PFSK-1 (cell line): Measurements from ENCODE around the gene SIL1.
A peak's percentile ranks its signal among the peaks of the same experiment; 100 is the strongest.

Experiments
- FOXP2 ChIP-seq: optimal IDR thresholded peaks from 2 replicates; pipeline ENCODE3; 2011; ENCODE audit warnings: borderline replicate concordance, control low read depth, inconsistent platforms; ENCODE audit not compliant: insufficient read depth; ENCODE audit errors: extremely low read length, extremely low read depth
- POLR2AphosphoS5 ChIP-seq: IDR thresholded peaks from 2 replicates; pipeline ENCODE4 v1.6.1; 2012; ENCODE audit warnings: low read depth, mild to moderate bottlenecking, control low read depth, low read length, moderate library complexity
- SIN3A ChIP-seq: IDR thresholded peaks from 2 replicates; pipeline ENCODE4 v1.6.1; 2012; ENCODE audit warnings: mild to moderate bottlenecking, low read length, moderate library complexity, borderline replicate concordance; ENCODE audit not compliant: insufficient read depth
- TAF1 ChIP-seq: IDR thresholded peaks from 2 replicates; pipeline ENCODE4 v1.6.1; 2012; ENCODE audit warnings: low read length, control low read depth, borderline replicate concordance; ENCODE audit not compliant: insufficient read depth
- TF ChIP-seq, protein P1 (sequence below), 2 experiments: IDR thresholded peaks; 2 replicates each; pipeline versions ENCODE4 v1.6.1 to v1.8.0; 2011 to 2012; ENCODE audit warnings: low read depth in 2 of 2, low read length in 2 of 2, control low read depth in 1 of 2, inconsistent platforms in 1 of 2, mild to moderate bottlenecking in 1 of 2, moderate library complexity in 1 of 2; ENCODE audit not compliant: insufficient read depth in 1 of 2

The SIL1 gene

DNA sequence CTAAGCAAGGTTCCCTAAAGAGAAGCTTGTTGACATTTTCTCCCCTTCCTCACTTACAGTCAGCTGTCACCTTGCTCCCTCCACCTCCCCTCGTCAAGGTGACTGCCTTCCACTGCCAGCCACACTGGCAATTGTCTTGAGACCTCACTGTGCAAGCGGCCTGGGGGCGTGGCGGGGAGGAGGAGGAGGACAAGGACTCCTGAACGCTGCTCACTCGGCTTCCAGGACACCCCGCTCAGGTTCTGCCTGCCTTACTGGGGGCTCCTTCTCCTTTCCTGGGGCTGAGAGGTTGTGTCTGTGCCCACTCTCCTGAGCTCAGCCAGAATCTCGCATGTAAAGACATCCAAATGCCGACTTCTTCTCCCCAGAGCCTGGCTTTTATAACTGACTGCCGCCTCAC is 262.7 kb downstream of the SIL1 start:
- TF ChIP-seq SIN3A (no peak), TAF1 (no peak), POLR2AphosphoS5 (peak; percentile 21; the same call in 1 of the 2 replicates)
- TF ChIP-seq, protein P1, sequence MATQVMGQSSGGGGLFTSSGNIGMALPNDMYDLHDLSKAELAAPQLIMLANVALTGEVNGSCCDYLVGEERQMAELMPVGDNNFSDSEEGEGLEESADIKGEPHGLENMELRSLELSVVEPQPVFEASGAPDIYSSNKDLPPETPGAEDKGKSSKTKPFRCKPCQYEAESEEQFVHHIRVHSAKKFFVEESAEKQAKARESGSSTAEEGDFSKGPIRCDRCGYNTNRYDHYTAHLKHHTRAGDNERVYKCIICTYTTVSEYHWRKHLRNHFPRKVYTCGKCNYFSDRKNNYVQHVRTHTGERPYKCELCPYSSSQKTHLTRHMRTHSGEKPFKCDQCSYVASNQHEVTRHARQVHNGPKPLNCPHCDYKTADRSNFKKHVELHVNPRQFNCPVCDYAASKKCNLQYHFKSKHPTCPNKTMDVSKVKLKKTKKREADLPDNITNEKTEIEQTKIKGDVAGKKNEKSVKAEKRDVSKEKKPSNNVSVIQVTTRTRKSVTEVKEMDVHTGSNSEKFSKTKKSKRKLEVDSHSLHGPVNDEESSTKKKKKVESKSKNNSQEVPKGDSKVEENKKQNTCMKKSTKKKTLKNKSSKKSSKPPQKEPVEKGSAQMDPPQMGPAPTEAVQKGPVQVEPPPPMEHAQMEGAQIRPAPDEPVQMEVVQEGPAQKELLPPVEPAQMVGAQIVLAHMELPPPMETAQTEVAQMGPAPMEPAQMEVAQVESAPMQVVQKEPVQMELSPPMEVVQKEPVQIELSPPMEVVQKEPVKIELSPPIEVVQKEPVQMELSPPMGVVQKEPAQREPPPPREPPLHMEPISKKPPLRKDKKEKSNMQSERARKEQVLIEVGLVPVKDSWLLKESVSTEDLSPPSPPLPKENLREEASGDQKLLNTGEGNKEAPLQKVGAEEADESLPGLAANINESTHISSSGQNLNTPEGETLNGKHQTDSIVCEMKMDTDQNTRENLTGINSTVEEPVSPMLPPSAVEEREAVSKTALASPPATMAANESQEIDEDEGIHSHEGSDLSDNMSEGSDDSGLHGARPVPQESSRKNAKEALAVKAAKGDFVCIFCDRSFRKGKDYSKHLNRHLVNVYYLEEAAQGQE (IDR thresholded peaks at IDR 0.05; ENCODE audit: insufficient read depth in 1 of 2, low read depth in 2 of 2, low read length in 2 of 2), result no peak

DNA sequence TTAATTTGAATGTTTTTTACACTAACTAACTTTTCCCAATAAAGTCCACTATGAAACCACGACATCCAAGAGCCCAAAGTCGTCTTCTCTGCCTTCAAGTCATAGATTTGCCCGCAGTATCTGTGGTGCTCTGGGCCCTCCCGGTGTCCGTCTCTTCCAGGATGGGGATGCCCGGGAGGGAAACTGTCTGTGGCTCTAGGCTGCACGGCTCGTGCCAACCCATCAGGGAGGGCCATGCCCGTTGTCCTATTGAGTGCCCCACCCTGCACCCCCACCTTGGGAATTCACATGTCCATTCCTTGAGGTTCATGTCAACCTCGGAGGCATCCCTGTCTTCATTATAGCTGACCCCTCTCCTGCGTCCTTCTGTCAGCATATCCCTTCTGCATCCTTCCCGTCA is 263.2 kb downstream of the SIL1 start:
- TF ChIP-seq, protein P1 (IDR thresholded peaks at IDR 0.05; ENCODE audit: insufficient read depth in 1 of 2, low read depth in 2 of 2, low read length in 2 of 2), result no peak
- TF ChIP-seq SIN3A (no peak), FOXP2 (no peak), POLR2AphosphoS5 (no peak), TAF1 (no peak)

DNA sequence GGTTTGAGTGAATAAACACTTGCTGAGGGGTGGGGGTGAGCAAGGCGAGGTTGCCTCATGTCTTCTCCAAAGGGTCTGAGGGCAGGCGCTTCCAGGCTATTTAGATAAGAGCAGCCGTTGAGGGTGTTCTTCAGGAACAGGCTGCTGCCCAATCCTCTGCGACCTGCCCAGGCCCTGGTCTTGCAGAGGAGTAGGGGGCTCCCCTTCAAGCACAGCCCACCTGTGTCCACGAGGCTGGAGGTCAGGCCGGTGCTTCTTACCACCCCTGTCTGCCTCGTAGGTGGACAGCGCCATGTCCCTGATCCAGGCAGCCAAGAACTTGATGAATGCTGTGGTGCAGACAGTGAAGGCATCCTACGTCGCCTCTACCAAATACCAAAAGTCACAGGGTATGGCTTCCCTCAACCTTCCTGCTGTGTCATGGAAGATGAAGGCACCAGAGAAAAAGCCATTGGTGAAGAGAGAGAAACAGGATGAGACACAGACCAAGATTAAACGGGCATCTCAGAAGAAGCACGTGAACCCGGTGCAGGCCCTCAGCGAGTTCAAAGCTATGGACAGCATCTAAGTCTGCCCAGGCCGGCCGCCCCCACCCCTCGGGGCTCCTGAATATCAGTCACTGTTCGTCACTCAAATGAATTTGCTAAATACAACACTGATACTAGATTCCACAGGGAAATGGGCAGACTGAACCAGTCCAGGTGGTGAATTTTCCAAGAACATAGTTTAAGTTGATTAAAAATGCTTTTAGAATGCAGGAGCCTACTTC is 264.5 kb downstream of the SIL1 start:
- TF ChIP-seq POLR2AphosphoS5 (peak; percentile 8; the same call in 1 of the 2 replicates), FOXP2 (no peak)
- TF ChIP-seq, protein P1 (IDR thresholded peaks at IDR 0.05; ENCODE audit: insufficient read depth in 1 of 2, low read depth in 2 of 2, low read length in 2 of 2), result no peak

DNA sequence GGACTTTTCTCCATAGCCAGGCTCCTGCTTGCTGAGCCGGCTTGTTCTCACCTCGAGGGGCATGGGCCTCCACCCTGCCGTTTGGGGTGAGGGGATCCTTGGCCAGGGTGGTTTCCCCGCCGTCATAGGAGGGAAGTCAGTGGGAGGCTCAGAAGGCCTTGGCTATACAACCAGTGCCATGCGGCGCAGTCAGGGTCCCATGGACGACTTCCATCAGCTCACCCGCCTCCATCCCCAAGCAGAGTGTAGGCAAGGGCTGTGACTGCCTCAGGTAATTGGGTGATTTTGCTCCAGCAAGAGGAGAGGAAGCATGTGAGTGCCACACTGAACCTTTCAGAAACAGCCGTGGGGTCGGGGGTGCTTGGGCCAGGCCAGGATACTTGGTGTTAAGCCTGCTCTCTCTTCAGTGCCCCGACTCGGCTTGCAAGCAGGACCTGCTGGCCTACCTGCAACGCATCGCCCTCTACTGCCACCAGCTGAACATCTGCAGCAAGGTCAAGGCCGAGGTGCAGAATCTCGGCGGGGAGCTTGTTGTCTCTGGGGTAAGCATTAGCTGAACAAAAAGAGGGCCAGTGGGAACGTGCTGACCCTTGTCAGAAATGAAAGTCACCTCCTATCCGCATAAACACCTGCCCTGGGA is 265.9 kb downstream of the SIL1 start:
- TF ChIP-seq POLR2AphosphoS5, result no peak

DNA sequence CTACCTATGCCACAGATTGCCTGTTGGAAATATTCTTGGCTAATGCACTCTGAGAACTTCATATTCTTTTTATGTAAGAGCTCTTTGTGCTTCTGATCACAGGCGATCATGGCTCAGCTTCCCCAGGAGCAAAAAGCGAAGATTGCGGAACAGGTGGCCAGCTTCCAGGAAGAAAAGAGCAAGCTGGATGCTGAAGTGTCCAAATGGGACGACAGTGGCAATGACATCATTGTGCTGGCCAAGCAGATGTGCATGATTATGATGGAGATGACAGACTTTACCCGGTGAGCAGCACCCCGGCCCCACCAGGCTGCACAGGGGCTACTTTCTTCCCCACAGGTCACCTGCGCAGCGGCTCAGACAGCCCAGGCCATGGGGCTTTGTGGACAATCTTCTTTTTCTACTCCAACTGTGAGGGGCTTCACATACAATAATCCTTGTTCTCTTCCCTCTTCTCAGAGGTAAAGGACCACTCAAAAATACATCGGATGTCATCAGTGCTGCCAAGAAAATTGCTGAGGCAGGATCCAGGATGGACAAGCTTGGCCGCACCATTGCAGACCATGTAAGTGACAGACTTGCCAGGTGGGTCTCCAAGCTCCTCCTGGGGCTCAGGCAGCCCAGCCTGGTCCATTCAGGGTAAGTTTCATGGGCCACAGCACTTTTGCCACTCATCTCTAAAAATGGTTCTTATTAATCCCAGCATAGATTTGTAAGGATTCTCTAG is 267.6 kb downstream of the SIL1 start:
- TF ChIP-seq, protein P1 (IDR thresholded peaks at IDR 0.05; ENCODE audit: insufficient read depth in 1 of 2, low read depth in 2 of 2, low read length in 2 of 2), result no peak
- TF ChIP-seq SIN3A (no peak), POLR2AphosphoS5 (no peak), TAF1 (no peak), FOXP2 (no peak)
